GM18861 (cell line): Measurements from ENCODE around the gene ZNF224.

ENCODE experiments used
- ATAC-seq: cut with Tn5 transposase; IDR thresholded peaks from one replicate; pipeline ENCODE4 v1.9.1; 2021; ENCODE audit not compliant: unreplicated experiment

The ZNF224 gene

GRCh38 chr19:44093931-44094765 is at the start of gene ZNF224:
ZNF224 (plus strand) TSS chr19:44094361; CDS start chr19:44097874, 3,513 bp downstream.
- peak; percentile 64 for ATAC-seq

DNA sequence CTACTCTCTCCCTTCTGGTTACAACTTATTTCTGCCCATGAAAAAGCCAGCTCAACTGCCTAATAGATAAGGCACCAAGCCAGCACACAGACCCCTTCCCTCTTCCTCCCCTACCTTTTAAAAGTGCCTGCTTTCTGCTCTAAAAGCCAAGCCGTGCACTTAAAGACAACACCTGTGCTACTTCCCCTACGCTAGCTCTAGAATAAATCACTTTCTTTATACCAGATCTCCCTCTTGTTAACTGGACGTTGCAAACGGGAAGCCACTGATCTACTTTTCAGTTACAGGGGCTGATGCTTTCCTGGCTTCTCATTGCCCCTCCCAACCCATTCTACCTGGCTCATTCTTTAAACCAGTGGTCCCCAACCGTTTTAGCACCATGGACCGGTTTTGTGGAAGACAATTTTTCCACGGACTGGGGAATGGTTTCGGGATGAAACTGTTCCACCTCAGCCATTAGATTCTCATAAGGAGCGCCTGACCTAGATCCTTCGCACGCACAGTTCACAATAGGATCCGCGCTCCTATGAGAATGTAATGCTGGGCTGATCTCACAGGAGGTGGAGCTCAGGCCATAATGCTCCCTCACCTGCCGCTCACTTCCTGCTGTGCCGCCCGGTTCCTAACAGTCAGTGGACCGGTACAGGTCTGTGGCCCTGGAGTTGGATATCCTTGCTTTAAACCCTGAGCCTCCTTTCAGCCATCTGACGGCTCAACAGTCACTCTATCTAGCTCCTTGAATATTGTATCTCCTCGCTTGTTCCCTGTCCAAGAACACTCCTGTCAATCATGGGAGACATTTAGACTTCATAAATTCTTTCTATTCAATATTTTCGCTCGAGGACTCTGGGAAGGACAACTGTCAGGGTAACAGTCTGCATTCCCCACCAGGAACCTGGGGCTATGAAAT is 43.2 kb upstream of the ZNF224 start:
- ATAC-seq, result no peak

- no peak for ATAC-seq
Measured at GRCh38 chr19:44051650-44052402, 42.3 kb upstream of the ZNF224 start, which contains the start of gene ZNF223. ZNF223 (plus strand) TSS chr19:44052036; CDS start chr19:44055177, 3,141 bp downstream.

DNA sequence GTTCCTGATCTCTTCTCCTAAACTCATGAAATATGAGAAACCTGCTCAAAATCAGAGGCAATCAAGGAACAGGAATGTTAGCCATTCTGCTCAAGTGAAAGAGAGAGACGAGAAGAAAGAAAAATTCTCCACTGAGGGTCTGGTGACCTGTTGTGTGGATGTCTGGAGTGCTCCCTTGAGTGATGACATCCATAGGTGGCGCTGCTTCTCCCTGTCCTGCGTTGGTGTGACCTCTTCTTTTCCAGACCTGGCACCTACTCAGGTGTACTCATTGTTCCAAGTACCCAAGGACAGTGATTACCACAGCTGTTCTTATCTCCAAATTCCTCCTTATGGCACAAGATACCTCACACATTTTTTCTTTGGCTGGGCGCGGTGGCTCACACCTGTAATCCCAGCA is 38.3 kb upstream of the ZNF224 start:
- ATAC-seq, result no peak

DNA sequence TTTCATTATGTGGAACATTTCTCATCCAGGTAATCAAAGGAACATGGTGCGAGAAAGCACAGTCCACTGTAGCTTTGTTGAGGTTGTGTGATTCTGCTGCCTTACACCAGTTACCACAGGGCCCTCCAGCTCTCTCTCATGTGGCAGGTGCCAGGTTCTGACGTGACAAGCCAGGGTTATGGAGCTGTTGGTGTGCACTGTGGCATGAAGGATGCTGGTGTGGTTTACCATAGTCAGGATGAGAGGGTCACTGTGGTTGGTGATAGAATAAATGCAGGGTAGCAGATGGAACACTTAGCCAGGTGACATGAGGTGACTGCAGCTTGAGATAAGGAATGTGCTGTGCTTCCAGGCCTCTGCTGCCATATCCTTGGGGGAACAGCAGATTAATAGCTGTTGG is 34.9 kb upstream of the ZNF224 start:
- no peak for ATAC-seq

DNA sequence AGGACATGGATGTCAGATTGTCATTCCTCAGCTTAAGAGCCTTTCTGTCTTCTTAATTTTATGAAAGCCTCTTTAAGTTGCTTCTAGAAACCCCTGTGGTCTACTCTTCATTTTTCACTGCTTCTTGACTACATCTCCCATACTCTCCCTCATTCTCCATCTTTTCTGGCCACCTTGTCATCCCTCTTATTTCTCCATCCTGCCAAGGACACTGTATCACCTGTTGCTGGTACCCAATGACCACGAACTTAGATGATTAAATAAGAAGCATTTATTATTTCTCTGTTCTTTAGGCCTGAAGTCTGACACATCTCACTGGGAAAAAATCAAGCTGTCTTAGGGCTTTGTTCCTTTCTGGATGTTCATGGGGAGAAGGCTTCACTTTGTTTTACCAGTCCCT is 33.1 kb upstream of the ZNF224 start:
- ATAC-seq, result no peak

DNA sequence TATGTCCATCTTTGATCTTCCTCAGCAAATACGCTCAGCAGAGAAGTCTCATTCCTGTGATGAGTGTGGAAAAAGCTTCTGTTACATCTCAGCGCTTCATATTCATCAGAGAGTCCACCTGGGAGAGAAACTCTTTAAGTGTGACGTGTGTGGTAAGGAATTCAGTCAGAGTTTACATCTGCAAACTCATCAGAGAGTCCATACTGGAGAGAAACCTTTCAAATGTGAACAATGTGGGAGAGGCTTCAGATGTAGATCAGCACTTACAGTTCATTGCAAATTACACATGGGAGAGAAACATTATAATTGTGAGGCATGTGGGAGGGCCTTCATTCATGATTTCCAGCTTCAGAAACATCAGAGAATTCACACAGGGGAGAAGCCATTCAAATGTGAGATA is 27.9 kb upstream of the ZNF224 start:
- ATAC-seq, result no peak

GRCh38 chr19:44069415-44069814 is 24.7 kb upstream of the ZNF224 start:
- ATAC-seq, result no peak

GRCh38 chr19:44071824-44072542 is 22.2 kb upstream of the ZNF224 start, which contains the start of gene ZNF284:
ZNF284 (plus strand) TSS chr19:44072159; CDS start chr19:44076390, 4,231 bp downstream.
- peak; percentile 85 for ATAC-seq

- ATAC-seq, result no peak
Measured at GRCh38 chr19:44072543-44073401, 21.4 kb upstream of the ZNF224 start.

GRCh38 chr19:44076325-44076724 is 17.8 kb upstream of the ZNF224 start:
- no peak for ATAC-seq

GRCh38 chr19:44092108-44092507 is 2.1 kb upstream of the ZNF224 start:
- no peak for ATAC-seq

- no peak for ATAC-seq
Measured at GRCh38 chr19:44107751-44108150, 13.6 kb downstream of the ZNF224 start.

GRCh38 chr19:44109458-44109857 is 15.3 kb downstream of the ZNF224 start:
- ATAC-seq, result no peak

DNA sequence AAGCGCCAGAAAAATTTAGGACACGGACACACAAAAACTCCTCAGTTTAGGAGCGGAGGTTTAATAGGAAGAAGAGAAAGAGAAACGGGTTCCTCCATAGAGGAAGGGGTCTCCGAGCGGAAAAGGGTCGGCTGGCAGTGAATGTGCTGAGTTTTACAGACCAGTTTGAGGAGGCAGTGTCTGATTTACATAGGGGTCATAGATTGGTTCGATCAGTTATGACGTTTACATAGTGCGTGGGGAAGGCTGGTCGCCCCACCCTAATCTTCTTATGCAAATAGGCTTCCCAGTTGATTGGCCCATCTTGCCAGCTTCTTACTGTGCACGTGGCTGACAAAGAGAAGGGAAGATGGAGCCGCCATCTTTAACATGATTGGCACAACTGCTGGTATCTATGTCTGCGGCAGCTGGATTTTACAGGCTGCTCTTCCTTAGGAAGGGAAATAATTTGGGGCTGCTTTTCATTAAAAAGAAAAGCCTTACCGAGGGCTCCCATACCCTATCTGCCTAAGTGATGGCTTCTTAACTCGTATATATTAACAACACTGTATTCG is 17.8 kb downstream of the ZNF224 start:
- no peak for ATAC-seq

DNA sequence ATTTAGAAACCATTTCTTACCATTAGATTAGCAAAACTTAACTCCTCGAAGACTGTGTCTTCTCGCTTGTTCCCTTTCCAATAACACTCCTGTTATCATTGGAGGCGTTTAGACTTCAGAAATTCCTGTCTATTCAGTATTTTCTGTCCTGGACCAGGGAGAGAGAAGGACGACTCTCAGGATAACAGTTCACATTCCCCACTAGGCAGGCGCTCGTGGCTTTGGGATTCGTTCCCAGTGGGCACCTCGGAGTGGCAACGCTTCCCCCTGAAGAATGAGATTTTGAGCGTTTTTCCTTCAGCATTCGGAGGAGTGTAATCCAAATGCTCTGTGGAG is 18.6 kb downstream of the ZNF224 start:
- ATAC-seq, result no peak

- peak; percentile 85 for ATAC-seq
Measured at GRCh38 chr19:44113138-44113783, 19.1 kb downstream of the ZNF224 start, which contains the start of gene ZNF225. ZNF225 (plus strand) TSS chr19:44113399; CDS start chr19:44115828, 2,429 bp downstream.

DNA sequence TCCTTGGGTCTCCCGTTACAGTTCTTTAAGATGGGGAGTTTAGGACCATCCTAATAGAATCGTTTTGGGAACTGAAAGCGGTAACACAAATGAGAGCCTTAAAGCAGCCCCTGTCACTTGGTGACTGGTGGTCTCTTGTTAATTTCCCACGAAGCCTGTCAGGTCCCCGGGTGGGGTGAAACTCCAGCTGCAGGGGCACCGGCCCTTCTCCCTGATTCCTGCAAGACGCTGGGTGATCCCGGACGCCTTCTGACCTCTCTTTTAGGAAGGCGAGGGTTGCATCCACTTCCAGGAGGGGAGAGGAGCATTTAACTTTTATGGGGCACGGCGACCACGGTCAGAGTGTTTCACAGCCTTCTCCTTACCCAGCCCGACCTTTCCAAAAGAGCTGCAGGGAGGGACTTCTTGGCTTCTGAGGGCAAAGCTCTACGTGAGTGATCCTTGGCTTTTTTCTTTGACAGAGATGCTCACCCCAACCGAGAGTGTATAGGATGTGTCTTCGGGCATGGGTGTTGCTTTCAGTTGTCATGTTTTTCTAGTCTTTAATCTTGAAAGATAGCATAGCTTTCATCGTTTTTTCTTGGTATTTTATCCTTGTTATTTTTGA is 19.7 kb downstream of the ZNF224 start:
- ATAC-seq, result no peak
